WERI-Rb-1 (cell line): ENCODE data around the gene NRDC.

Source experiments
- DNase-seq: peaks from one replicate; pipeline ENCODE4 v3.0.0-alpha.2; 2020
- H3K27ac ChIP-seq: fragments of 250-450 bp; sonication (Bioruptor Pico); 2 replicates; pipeline ENCODE4 v1.5.1; 2020; ENCODE audit warnings: mild to moderate bottlenecking, moderate library complexity
- H3K27me3 ChIP-seq: fragments of 250-450 bp; sonication (Bioruptor Pico); 2 replicates; pipeline ENCODE4 v1.5.1; 2021; ENCODE audit warnings: mild to moderate bottlenecking, low read depth, moderate library complexity; ENCODE audit not compliant: insufficient read depth, severe bottlenecking
- H3K36me3 ChIP-seq: fragments of 250-450 bp; sonication (Bioruptor Pico); 2 replicates; pipeline ENCODE4 v1.5.1; 2020; ENCODE audit warnings: mild to moderate bottlenecking, moderate library complexity
- H3K4me3 ChIP-seq: 2 replicates; pipeline ENCODE4 v1.5.1; 2011; ENCODE audit warnings: low read depth, mild to moderate bottlenecking, control low read depth, low read length
- H3K9me3 ChIP-seq: fragments of 250-450 bp; sonication (Bioruptor Pico); 2 replicates; pipeline ENCODE4 v1.5.1; 2021; ENCODE audit warnings: mild to moderate bottlenecking, moderate library complexity; ENCODE audit not compliant: severe bottlenecking
- TF ChIP-seq, protein P1 (sequence below): IDR thresholded peaks from 2 replicates; pipeline ENCODE4 v1.5.1; 2011; ENCODE audit warnings: low read depth, mild to moderate bottlenecking, control low read depth, inconsistent platforms, low read length

Gene NRDC

DNA sequence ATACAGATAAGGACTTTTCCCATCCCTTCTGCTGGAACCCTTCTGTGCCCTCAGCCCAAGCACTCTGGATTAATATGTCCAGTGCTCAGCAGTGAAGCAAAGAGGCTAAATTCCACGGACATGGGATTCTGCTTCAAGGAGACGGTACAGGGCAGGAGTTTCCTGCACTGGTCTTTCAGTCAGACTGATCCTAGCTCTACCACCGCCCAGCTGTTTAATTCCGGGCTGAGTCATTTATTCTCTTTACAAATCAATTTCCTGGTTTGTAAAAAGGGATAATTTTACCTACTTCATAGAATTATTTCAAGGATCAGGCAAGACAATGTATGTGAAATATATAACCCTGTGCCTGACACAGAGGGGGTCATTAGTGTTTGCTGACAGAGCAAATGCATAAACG, 41.6 kb upstream of the NRDC start:
- DNase-seq = no peak
- H3K4me3 ChIP-seq = no peak overlapping the region
- H3K9me3 ChIP-seq = no peaks in the 10 kb centered on the region
- peaks cover 5% of the 10 kb centered on the region; the same call in 1 of the 2 replicates for H3K36me3 ChIP-seq
- no peaks in the 10 kb centered on the region for H3K27me3 ChIP-seq
- TF ChIP-seq, protein P1, sequence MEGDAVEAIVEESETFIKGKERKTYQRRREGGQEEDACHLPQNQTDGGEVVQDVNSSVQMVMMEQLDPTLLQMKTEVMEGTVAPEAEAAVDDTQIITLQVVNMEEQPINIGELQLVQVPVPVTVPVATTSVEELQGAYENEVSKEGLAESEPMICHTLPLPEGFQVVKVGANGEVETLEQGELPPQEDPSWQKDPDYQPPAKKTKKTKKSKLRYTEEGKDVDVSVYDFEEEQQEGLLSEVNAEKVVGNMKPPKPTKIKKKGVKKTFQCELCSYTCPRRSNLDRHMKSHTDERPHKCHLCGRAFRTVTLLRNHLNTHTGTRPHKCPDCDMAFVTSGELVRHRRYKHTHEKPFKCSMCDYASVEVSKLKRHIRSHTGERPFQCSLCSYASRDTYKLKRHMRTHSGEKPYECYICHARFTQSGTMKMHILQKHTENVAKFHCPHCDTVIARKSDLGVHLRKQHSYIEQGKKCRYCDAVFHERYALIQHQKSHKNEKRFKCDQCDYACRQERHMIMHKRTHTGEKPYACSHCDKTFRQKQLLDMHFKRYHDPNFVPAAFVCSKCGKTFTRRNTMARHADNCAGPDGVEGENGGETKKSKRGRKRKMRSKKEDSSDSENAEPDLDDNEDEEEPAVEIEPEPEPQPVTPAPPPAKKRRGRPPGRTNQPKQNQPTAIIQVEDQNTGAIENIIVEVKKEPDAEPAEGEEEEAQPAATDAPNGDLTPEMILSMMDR = no peak
- H3K27ac ChIP-seq = no peak overlapping the region

DNA sequence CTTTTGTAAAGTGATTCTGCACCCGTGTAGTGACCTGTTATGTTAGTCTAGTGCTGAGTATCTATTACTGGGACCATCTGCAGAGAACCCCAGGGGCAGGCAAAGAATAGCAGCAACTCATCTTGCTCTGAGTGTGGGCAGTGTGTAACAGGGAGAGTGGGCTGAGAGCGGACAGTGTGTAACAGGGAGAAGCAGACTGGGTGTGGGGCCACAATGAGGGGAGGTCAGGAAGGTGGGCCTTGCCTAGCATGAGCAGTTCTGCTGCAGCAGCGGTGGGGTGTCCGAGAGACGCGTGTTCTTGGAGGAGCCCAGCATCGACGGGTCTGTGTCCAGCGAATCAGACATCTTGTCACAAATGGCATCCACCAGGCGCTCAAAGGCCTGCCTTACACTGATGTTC, 41.2 kb upstream of the NRDC start:
- no peak for DNase-seq
- Histone ChIP-seq H3K36me3 (peaks cover 5% of the 10 kb centered on the region; the same call in 1 of the 2 replicates), H3K27ac (peak overlapping the region; percentile 27; the same call in 1 of the 2 replicates), H3K27me3 (no peaks in the 10 kb centered on the region), H3K4me3 (no peak overlapping the region), H3K9me3 (no peaks in the 10 kb centered on the region)
- TF ChIP-seq, protein P1 = no peak

DNA sequence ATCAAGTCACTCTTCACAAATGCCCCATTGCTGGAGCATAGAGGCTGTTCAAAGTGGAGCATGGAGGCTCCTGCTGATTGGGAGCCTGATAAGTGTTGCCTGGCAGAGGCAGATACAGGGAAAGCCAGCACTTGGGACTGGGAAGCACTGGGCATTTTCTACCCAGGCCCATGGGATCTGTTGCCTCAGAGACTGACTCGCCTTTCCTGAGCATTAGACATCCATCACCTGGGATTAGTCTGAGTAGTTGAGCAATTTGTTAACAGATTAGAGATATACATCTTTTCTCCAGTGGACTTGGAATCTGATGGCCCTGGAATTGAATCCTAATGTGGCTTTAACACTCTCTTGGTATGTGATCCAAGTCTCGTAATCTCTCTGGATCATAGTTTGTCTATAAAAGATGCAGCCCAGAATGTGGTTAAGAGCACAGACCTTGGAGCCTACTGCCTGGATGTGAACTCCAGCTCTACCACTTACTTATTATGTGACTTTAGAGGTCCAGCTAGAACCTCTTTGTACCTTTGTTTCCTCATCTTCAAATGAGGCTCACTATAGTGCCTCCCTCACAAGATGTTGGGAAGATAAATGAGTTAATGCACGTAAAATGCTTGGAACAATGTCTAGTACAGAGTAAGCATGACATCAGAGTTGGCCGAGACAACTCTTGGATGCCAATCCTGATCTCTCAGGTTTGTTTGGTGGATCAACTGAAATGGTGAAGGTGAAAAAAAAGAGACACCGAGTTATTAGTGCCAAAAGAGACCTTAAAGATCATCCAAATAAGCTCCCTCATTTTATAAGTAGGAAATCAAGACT, 38.3 kb upstream of the NRDC start:
- peak overlapping the region; percentile 18; the same call in 1 of the 2 replicates for H3K4me3 ChIP-seq
- peak overlapping the region; percentile 76 for H3K27ac ChIP-seq
- no peaks in the 10 kb centered on the region for H3K27me3 ChIP-seq
- peaks cover 5% of the 10 kb centered on the region; the same call in 1 of the 2 replicates for H3K36me3 ChIP-seq
- DNase-seq = peak; percentile 76
- no peaks in the 10 kb centered on the region for H3K9me3 ChIP-seq
- TF ChIP-seq, protein P1 = no peak

DNA sequence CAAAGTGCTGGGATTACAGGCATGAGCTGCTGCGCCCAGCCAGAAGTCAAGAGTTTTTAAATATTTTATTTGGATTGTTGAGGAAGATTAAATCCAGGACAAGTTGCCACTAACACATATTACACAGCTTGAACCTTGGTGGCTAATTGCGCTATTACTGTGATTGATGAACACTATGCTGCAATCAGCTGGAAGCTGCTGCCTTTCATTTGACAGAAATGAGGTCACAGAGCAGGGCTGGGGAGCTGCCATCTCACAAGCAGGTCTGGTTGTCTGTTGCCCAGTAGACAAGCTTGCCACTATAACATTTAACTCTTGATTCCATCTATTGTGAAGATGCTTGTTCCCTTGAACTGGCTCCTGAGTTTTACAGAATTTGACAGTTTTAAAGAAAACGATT, 37.4 kb upstream of the NRDC start:
- Histone ChIP-seq H3K36me3 (peaks cover 5% of the 10 kb centered on the region; the same call in 1 of the 2 replicates), H3K27ac (peak overlapping the region; percentile 76), H3K9me3 (no peaks in the 10 kb centered on the region), H3K27me3 (no peaks in the 10 kb centered on the region), H3K4me3 (no peak overlapping the region)
- peak; percentile 76 for DNase-seq
- TF ChIP-seq, protein P1 = no peak

DNA sequence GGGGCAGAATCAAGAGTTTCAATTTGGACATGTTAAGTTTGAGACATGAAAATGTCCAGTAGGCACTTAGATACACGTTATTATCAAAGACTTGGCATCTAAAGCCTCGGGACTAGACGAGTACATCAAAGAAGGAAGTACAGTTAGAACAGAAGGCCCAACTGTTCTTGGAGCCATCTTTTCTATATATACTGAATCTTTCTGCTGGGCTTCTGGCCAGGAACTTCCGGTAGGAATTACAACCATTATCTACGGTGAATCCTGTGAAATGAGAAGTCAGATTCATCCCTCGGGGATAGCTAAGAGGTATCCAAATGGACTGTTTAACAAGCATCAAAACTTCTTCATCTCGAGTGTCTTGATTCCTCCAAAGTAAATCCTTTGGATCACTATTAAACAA, 34.4 kb upstream of the NRDC start:
- Histone ChIP-seq H3K9me3 (no peaks in the 10 kb centered on the region), H3K27ac (no peak overlapping the region), H3K4me3 (no peak overlapping the region), H3K36me3 (peaks cover 4% of the 10 kb centered on the region; the same call in 1 of the 2 replicates), H3K27me3 (no peaks in the 10 kb centered on the region)
- TF ChIP-seq, protein P1 = no peak
- no peak for DNase-seq
